RCC 7860 (cell line): Measurements from ENCODE around the gene TTC23L.
A peak's percentile ranks its signal among the peaks of the same experiment; 100 is the strongest.

ENCODE experiments used
- DNase-seq: peaks from one replicate; pipeline ENCODE4 v3.0.0-alpha.2; 2015; ENCODE audit warnings: low spot score
- FAIRE-seq: peaks from 2 replicates; lab custom pipeline; 2012; peaks lifted over from hg19 to GRCh38; lab: Jason Lieb, UNC

TTC23L gene

DNA sequence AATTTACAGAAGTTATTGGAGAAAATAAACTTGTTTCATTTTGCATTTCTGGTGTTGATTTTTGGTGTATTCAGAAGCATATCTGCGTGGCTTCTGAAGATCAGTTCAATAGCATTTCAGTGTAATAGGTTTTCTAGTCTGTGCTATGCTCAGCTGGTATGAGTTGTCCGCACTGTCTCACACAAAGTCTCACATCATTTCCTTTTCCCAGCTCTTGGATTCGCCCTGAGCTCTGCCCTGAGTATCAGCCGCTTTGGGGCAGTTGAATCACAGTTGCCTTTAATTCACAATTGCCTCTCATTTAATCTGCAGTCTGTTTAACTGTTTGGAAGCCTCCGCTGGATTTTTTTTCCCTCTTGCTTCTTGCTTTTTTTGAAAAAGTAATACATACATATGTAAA is 6.4 kb upstream of the TTC23L start:
- FAIRE-seq (no peak), DNase-seq (no peak)

DNA sequence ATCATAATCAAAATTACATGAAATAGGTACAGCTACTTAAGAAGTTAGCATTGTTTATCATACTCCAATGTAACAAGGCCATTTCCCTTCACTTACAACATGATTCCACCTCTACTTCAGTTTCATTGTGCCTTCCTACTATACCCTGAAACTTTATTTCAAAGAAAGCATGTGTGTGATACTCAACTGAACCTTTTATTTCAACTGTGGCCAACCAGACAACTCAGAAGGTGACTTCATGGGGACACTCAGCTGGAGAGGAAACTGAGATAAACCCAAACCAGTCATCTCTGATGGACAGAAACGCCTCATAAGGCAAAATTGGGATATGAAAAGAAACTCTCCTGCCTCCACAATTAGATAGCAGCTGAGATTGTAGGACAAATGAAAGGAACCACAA is 5.9 kb upstream of the TTC23L start:
- DNase-seq, result no peak
- no peak for FAIRE-seq

DNA sequence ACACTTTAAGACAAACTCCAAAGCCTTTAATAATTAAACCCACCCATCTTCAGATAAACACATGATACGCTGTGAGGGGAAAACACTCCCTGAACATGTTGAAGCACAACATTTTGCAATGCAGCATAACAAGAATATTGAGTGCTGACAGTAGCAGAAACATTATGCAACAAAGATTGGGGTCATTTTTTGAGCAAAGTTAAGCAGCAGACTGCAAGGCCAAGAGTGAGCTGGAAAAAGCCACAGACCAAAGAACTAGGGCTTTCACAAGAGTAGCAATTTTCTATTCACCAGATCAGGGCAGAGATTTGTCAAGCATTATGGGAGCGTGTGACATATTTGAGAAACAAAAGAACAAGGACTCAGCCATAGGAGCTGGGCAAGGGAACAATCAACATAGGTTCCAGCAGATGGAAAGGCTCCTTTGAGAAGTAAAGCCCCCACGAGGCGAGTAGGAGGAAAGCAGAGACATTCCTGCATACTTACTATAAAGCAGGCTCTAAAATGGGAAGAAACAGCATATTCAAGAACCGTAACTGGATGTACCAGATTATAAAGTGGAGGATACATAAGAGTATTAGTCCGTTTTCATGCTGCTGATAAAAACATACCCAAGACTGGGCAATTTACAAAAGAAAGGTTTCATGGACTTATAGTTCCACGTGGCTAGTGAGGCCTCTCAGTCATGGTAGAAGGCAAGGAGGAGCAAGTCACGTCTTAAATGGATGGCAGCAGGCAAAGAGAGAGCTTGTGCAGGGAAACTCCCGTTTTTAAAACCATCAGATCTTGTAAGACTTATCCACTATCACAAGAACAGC is 4.8 kb upstream of the TTC23L start:
- no peak for DNase-seq
- no peak for FAIRE-seq

DNA sequence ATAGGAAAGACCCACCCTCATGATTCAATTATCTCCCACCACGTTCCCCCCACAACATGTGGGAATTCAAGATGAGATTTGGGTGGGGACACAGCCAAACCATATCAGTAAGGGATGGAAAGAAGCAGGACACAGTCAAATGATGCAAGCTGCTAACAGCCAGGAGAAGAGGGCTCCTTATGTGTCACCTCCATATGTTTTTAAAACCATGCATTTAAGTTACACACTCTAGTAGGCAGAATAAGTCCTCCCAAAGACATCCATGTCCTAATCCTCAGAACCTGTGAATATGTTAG is 4.2 kb upstream of the TTC23L start:
- FAIRE-seq, result no peak

DNA sequence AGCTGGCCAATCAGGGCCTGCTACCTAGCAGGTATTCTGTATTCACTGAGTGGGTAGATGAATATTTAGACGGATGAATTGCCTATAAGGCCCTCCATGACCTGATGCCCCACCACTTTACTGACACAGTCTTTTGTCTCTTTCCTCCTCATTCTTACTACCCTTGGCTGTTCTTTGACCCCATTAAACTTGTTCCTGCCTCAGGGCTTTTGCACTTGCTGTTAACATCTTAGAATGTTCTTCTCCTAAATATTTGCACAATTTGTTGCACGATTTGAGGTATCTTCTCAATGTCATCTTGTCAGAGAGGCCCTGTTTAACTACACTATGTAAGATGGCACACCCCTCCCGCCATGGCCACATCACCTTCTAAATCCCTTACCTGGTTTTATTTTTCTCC is 3.3 kb upstream of the TTC23L start:
- FAIRE-seq (no peak), DNase-seq (no peak)

More for the DNA sequence above, 4.2 kb upstream of the TTC23L start:
- DNase-seq, result no peak

DNA sequence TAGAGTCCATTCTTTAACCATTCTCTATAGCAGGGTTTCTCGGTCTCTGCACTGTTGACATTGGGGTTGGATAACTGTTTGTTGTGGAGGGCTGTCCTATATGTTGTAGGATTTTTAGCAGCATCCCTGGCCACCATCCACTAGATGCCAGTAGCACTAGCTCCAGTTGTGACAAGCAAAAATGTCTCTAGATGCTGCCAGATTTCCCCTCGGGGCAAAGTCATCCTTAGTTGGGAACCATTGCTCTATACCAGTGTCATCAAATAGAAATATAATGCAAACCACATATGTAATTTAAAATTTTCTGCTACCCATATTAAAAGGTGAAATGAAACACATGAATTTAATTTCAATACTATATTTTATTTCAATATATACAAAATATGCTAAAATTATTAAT is 2.9 kb downstream of the TTC23L start:
- FAIRE-seq, result no peak
- DNase-seq, result no peak

DNA sequence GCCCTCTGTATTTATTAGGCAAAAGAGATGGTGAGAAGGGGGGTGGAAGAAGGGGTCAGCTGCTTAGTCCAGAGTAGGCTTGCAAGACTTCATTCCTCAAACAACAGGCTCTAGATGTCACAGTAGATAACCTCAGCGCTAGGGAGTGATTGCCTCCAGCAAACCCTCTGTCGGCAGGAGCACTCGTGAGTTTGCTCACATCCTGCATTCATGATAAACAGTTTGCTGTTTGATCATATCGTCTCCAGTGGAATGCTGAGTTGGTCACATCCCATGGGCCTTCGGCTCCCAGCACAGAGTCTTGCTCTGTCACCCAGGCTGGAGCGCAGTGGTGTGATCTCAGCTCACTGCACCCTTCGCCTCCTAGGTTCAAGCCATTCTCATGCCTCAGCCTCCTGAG is 3.6 kb downstream of the TTC23L start:
- DNase-seq (no peak), FAIRE-seq (no peak)

DNA sequence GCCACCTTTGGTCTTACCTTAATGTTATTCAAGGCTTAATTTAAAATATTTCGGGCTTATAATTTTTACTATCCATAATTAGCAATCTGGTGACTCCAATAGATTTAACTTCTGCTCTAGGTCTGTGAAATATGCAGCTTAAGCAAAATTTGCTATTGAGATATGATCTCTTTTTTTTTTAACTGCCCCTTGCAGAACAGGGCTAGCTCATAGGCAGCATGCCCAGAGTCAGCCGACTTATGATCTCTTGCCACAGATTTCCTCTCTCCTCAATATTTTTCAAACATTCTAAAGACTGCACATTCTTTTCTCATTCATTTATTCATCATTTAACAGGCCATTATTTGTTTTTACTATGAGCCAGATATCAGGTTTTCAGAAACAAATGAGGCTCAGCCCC is 4.5 kb downstream of the TTC23L start:
- FAIRE-seq, result no peak
- DNase-seq, result no peak

DNA sequence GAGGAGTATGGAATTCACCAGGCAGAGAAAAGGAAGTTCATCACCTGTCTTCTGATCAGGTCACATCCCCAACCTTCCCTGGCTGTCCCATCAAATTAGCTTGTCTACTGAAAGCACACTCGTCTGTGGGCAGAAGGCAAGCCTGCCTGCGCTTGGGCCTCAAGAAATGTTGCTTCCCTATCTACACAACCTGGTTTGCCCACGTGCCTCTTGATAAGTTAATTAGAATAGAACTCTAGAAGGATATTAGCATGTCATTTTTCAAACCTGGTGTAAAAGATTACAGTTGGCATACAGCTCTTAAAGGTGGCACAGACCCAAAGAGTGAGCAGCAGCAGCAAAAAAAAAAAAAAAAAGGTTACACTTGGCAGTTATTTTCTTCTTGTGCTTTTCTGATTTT is 5.1 kb downstream of the TTC23L start:
- no peak for FAIRE-seq
- DNase-seq, result no peak

DNA sequence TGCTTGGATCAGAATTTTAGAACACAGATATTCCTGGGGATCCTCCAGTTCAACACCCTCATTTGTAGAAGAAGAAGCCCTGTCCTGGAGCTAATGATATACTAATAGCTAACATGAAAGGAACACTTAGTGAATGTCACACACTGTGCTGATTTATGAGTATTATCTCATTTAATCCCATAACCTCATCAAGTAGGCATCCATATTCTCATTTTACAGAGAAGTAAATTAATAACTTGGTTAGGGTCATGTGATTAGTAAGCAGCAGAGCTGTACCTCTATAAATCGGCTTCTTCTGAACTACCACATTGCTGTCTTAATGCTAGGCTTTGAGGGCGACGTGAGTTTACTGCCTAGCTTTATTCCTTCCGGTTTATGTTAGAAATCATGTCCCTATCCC is 6.0 kb downstream of the TTC23L start:
- no peak for DNase-seq
- no peak for FAIRE-seq

DNA sequence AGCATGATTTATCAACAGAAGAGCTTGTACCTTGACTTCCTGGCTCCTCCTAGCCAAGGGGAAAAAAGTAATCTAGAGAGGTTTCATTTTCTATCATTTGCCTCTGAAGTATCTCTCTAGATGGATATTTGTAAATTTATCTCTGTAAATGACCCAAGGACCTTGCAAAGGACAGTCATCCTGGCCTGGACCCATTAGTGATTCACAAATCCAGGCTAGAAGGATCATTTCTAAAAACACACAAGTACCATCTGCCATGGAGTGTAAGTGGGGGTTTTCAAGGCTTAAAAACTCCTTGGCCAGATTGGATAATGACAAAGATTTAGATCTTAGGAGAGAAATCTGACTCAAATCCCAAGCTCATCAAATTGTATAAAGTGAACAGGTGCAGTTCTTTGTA is 8.1 kb downstream of the TTC23L start:
- DNase-seq (no peak), FAIRE-seq (no peak)

DNA sequence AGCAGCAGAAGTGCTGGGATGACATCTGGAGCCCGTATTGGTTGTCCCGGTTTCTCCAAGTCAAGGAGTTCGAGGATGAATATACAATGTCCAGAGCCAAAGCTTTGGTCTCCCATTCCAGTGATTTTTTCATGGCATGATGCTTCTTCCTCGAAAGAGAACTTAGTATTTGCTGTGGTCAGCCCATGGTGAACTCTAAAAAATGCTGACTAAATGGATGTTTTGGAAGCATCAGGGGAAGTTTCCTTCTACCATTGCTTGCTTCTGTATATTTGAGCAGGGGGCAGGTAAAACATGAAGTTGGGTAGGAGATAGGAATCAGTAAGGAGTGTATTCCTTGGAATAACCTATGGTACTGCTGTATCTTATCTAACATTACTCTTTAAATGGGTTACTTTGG is 8.6 kb downstream of the TTC23L start:
- DNase-seq, result no peak
- FAIRE-seq, result no peak

DNA sequence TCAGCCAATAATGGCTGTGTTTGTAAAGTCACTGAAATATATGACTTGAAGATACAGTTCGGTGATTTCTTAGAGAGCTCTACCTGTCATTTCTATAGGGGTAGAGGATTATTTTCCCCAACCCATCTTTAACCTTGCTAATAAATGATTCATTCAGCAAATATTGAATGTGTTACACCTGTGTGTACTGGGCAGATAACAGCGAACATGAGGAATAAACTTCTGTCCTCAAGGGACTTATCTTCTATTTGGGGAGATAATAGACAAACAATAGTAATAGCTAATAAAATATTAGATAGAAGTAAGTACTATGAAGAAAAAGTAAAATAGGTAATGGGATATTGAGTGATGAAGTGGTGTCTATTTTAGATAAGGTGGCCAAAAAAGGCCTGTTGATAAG is 9.3 kb downstream of the TTC23L start:
- FAIRE-seq (no peak), DNase-seq (no peak)

DNA sequence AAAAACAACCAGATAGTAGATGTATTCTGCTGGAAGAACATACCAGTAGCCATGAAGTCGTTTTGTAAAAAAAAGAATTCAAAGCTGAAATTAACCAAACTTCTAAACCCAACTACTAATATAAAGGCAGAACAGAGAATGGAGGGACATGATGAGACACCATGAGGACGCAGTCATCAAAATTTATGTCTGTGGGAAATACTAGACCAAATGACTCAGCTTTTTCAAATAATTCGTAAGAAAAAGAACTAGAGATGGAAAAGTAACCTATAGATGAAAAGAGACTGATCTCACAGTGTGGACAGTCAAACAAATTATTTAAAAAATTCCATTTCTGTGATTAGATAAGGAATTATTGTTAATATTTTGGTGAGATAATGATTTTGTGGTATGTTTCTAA is 10.3 kb downstream of the TTC23L start:
- FAIRE-seq (peak; percentile 24), DNase-seq (no peak)

DNA sequence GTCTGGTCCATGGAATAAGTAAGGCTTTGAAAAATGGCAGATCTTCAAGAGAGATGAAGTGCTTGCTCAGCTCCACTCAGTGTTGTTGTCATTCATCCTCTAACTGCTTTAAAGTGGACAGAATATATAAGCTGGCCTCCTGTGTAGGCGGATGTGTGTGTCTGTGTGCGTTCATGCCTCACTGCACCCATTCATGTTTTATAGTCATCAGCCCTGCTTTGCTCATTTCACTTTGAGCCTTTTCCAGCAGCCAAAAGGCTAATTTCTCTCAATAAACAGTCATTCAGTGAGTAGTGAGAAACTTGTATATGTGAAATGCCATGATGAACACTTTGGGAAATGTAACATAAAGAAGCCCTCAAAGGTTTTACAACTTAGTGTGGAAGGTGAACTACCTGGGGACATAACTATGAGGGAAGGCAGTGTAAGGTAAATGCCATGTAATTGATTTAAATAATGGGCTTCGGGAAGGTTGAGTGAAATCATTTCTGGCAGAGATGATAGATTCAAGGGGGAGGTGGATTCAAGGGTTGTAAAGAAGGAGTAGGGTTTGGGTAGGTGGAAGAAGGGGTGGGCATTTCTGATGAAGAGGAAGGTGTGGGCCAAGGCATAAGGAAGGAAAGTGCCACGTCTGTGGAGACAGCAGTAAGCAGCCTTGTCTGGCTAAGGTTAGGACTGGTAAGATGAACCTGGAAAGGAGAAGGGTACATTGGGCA is 15.7 kb downstream of the TTC23L start:
- FAIRE-seq, result peak; percentile 79
- DNase-seq, result peak; percentile 64

DNA sequence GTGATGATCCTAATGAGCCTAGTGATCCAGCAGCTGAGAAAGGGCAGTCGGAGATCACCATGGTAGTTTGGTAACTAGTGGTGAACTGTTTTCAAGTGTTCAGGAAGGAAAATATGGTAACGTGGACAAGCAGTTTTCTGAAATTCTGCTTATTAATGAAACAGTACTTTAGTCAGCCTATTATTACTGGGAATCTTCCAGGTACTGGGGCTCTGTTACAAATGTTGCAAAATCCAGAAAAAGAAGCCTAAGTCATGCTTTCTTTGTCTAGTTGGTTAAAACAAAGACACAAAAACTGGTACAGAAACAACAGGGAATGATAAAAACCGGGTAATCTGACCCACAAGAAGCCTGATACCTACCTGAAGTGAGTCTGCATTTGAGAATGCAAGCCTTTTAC is 18.2 kb downstream of the TTC23L start:
- DNase-seq (no peak), FAIRE-seq (no peak)

DNA sequence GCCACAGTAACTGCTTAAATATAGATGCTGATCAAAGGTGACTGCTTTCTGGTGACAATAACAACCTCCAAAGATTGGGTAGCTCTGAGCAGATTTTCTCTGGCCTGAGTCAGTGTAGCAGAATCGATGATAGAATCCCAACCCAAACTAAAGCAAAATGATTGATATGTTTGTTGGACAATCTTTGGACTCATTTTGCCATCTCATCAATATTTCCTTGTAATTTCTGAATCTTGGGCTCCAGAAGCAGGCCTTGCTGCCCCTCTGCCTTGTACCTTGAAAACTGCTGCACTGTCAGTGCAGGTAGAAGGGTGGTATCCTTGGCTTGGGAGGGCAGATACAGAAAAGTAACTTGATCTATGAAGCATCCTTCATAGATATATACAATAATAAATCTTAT is 18.9 kb downstream of the TTC23L start:
- DNase-seq (no peak), FAIRE-seq (no peak)

DNA sequence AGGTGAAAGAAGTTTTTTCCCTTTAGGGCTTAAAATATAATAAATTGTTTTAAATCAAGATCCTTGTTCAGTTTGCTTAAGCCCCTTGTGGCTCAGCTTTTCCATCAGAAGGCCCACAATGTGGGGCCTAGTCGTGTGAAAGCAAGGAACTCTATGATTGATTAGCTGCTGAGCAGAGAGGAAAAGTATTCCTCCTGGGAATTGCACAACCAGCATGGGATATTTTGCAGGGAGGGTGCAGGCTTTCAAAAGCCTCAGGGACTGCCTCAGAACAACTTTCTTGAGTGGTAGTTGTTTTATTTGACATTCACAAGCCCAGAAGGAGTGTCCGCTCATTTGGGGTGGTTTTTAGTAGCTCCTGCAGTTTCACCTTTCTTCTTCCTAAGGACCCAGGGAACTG is 19.8 kb downstream of the TTC23L start:
- FAIRE-seq (no peak), DNase-seq (no peak)

DNA sequence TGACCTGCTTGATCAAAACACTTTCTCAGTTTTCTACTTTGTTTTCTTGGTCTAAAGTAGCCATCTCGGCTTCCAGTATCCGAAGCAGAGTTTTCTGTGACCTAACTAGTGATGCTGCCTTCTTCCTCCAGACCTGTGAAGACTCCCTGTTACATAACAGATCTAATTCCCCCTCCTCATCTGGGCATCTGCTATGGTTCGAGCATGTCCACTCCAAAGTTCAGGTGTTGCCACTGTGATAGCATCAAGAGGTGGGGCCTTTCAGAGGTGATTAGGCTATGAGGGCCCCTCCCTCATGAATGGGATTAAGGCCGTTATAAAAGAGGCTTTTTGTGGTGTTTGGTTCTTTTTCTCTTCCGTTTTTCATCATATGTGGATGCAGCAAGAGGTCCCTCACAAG is 20.3 kb downstream of the TTC23L start:
- DNase-seq, result no peak
- no peak for FAIRE-seq

DNA sequence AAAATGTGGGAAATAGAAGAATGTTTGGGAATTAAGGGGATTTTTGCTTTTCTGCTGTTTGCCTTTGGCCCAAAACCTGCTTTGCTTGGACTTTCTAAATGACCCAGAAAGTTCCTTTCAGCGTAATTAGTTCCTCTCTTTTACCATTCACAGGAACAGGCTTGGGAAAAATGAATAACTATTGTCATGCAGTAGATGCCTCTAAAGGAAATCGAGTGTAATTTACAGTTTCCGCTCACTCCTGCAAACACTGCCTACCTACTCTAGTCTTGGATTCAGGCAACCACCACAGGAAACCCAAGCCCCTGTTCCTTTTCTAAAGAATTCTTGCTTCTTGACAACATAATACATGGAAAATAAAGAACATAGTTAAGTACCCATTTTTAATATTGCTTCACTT is 25.0 kb downstream of the TTC23L start:
- DNase-seq (no peak), FAIRE-seq (no peak)

DNA sequence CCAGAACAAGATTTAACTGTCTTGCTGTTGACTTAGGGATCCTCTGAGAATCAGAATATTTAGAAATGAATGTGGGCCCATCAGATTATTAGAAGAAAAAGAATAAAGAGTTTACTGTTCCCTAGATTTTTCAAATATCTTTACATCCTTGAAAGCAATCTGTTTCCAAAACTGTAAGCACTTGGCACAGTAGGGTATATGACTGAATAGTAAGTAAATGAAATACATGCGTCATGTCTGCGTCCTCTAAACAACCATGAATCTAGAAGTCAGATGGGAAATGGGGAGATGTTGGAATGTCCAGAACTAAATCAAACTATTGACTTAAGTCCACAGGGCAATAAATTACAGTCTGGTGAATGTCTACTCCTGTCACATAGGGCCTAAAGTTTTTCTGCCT is 26.1 kb downstream of the TTC23L start:
- DNase-seq, result no peak
- FAIRE-seq, result no peak

DNA sequence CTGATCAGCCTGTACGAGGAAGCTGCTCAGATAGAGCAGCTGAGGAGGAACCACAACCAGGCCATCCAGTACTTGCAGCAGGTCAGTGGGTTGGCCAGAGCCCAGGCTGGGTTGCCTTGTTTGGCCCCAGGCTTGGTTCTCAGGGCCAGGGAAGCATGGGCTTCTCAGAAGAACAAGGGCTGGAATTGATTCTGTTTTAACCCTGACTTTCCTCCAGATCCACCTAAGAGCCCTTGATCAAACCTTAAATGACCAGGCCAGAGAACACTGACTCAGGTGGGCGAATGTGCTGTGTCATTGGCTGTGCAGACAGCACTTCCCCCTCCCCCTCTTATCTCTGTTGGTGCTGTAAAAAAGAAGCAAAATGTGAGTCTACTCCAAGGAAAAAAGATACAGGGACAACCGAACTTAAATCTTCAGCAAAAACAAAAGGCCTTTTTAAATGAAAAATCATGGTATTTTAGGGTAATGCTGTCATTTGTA is 28.1 kb downstream of the TTC23L start:
- DNase-seq (no peak), FAIRE-seq (no peak)

DNA sequence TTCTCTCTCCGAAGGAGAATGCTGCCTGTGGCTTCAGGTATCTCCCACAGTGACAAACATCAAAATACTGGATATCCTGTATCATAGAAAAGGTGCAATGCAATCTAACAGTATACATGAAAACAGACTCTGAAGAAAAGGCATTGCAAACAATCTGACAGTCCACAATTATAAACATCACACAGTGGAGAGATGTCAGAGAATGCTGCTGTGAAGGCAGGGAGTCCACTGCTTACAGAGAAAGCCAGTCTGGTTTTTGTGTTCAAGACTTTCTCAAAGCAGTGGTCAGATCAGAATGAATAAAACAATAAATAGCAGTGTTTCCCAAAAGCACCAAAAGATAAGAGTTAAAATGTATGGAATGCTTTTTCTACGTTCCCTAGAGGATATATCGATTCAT is 28.7 kb downstream of the TTC23L start:
- DNase-seq (no peak), FAIRE-seq (no peak)
